Lung (tissue), 12 donors: ENCODE measurements around the gene CDCA4. TPM values are rescaled to one million over a fixed set of nuclear protein-coding genes. Genes with fewer than 3 reads are reported as not detected.
A peak's percentile ranks its signal among the peaks of the same experiment; 100 is the strongest.

Source experiments
- ATAC-seq: fragments of 200-7000 bp; cut with Tn5 transposase; one replicate; pipeline ENCODE4 v1.9.1; 2020; ENCODE audit warnings: moderate number of reproducible peaks; ENCODE audit not compliant: insufficient read depth, low FRiP score
- DNase-seq, 3 donors: peaks; one replicate each; pipeline ENCODE4 v3.0.0-alpha.2; 2013 to 2017
- H3K27ac ChIP-seq, 2 donors: one replicate each; pipeline ENCODE4 v1.5.1; 2013; ENCODE audit warnings: mild to moderate bottlenecking in 2 of 2, moderate library complexity in 2 of 2, control low read depth in 1 of 2, inconsistent platforms in 1 of 2, low read depth in 1 of 2, low read length in 1 of 2
- H3K27me3 ChIP-seq, 3 donors: one replicate each; pipeline ENCODE4 v1.5.1; 2013; ENCODE audit warnings: low read length in 2 of 3; ENCODE audit not compliant: control insufficient read depth in 3 of 3, insufficient read depth in 3 of 3
- H3K36me3 ChIP-seq, 4 donors: one replicate each; pipeline ENCODE4 v1.5.1; 2013; ENCODE audit warnings: low read length in 4 of 4, mild to moderate bottlenecking in 1 of 4, moderate library complexity in 1 of 4; ENCODE audit not compliant: control insufficient read depth in 4 of 4, insufficient read depth in 4 of 4
- H3K4me1 ChIP-seq, 5 donors: one replicate each; pipeline ENCODE4 v1.5.1; 2013; ENCODE audit warnings: low read length in 5 of 5, mild to moderate bottlenecking in 2 of 5, moderate library complexity in 1 of 5; ENCODE audit not compliant: control insufficient read depth in 5 of 5, insufficient read depth in 5 of 5
- H3K4me3 ChIP-seq: one replicate; pipeline ENCODE4 v1.5.1; 2013; ENCODE audit warnings: mild to moderate bottlenecking, control low read depth, moderate library complexity
- H3K9ac ChIP-seq, 2 donors: one replicate each; pipeline ENCODE4 v1.5.1; 2013; ENCODE audit warnings: low read length in 2 of 2, control low read depth in 1 of 2; ENCODE audit not compliant: insufficient read depth in 1 of 2
- H3K9me3 ChIP-seq, 4 donors: one replicate each; pipeline ENCODE4 v1.5.1; 2013; ENCODE audit warnings: low read length in 3 of 4, mild to moderate bottlenecking in 1 of 4, moderate library complexity in 1 of 4; ENCODE audit not compliant: control insufficient read depth in 4 of 4, insufficient read depth in 3 of 4
- CTCF ChIP-seq: IDR thresholded peaks from 2 replicates; pipeline ENCODE4 v1.5.1; 2012; ENCODE audit warnings: mild to moderate bottlenecking; ENCODE audit errors: control extremely low read depth, extremely low read depth
- WGBS, 2 donors: extraction: QIAGEN DNeasy Blood & Tissue Kit; methylation state at CpG; one replicate each; pipeline ENCODE4 v1.1.7; 2013; 5-methylcytosine and 5-hydroxymethylcytosine counted together
- polyA plus RNA-seq, 2 donors: library from polyadenylated mRNA; stranded (reverse); fragments of 200-250 nt; gene quantifications; one replicate each; pipeline ENCODE4 v1.2.1, GENCODE V29; 2013
- total RNA-seq, 2 donors: library from RNA; depleted of rRNA in 1 of 2; stranded (reverse); fragments of >200 nt in 1 of 2; gene quantifications; one replicate each; pipeline ENCODE4 v1.2.1, GENCODE V29; 2014 to 2021
- donor health status: control.
- donor health status: control.
- donor health status: Bipolar disorder and iron deficiency.
- donor health status: healthy.
- donor health status: DM: yes; HTN: yes; CAD: no.

The CDCA4 gene
- total and polyA plus RNA-seq, 4 donors: 7.5 to 9.8 (median 8.2) TPM

- DNase-seq: no peak
- Histone ChIP-seq H3K9ac (no peak overlapping the region), H3K4me3 (no peak overlapping the region), H3K27ac (no peak overlapping the region), H3K9me3 (no peaks in the 10 kb centered on the region), H3K36me3 (peaks cover 0 to 5% (median 0%) of the 10 kb centered on the region in 4 donors), H3K27me3 (no peaks in the 10 kb centered on the region), H3K4me1 (peaks cover 0 to 4% (median 0%) of the 10 kb centered on the region in 5 donors)
- WGBS, 2 donors: 95% methylated on average over 9 of the region's 9 CpGs
- TF ChIP-seq CTCF: no peak
- no peak for ATAC-seq
Observed at GRCh38 chr14:105046891-105047282, 26.0 kb upstream of the CDCA4 start.

GRCh38 chr14:105045710-105046326, 24.9 kb upstream of the CDCA4 start:
- Histone ChIP-seq H3K36me3 (peaks cover 0 to 4% (median 0%) of the 10 kb centered on the region in 4 donors), H3K27me3 (no peaks in the 10 kb centered on the region), H3K9me3 (no peaks in the 10 kb centered on the region), H3K27ac (no peak overlapping the region), H3K4me3 (no peak overlapping the region), H3K4me1 (peaks cover 0 to 4% (median 0%) of the 10 kb centered on the region in 5 donors), H3K9ac (peak overlapping the region in 1 of 2 donors; percentile 36)
- ATAC-seq: peak; percentile 92
- TF ChIP-seq CTCF: peak; percentile 100
- WGBS, 2 donors: 6% methylated on average over 42 of the region's 42 CpGs
- peak; percentile 87 to 92 (median 88) for DNase-seq

- no peak for TF ChIP-seq CTCF
- H3K27ac ChIP-seq: no peak overlapping the region
- ATAC-seq: no peak
- H3K4me3 ChIP-seq: no peak overlapping the region
- 45 to 47% methylated on average over 7 of the region's 7 CpGs for WGBS, 2 donors
- H3K4me1 ChIP-seq: no peaks in the 10 kb centered on the region
- DNase-seq: no peak
- no peaks in the 10 kb centered on the region for H3K9me3 ChIP-seq
- no peaks in the 10 kb centered on the region for H3K36me3 ChIP-seq
- H3K9ac ChIP-seq: no peak overlapping the region
- H3K27me3 ChIP-seq: peaks cover 0 to 3% (median 0%) of the 10 kb centered on the region in 3 donors
Observed at GRCh38 chr14:105043641-105044040, 22.8 kb upstream of the CDCA4 start.

- 88% methylated on average over 17 of the region's 17 CpGs for WGBS, 2 donors
- no peak for DNase-seq
Observed at GRCh38 chr14:105042813-105043212, 21.9 kb upstream of the CDCA4 start.

More at GRCh38 chr14:105042813-105043212, 21.9 kb upstream of the CDCA4 start:
- Histone ChIP-seq H3K27me3 (peaks cover 0 to 3% (median 0%) of the 10 kb centered on the region in 3 donors), H3K4me1 (no peaks in the 10 kb centered on the region), H3K36me3 (no peaks in the 10 kb centered on the region), H3K27ac (no peak overlapping the region), H3K4me3 (no peak overlapping the region), H3K9ac (no peak overlapping the region), H3K9me3 (no peaks in the 10 kb centered on the region)
- no peak for TF ChIP-seq CTCF
- ATAC-seq: no peak
